GM19397 (cell line): Measurements from ENCODE around the gene DDOST.

ENCODE experiments used
- ATAC-seq: cut with Tn5 transposase; IDR thresholded peaks from one replicate; pipeline ENCODE4 v1.9.1; 2021; ENCODE audit warnings: mild to moderate bottlenecking, moderate library complexity; ENCODE audit not compliant: unreplicated experiment

Gene DDOST

DNA sequence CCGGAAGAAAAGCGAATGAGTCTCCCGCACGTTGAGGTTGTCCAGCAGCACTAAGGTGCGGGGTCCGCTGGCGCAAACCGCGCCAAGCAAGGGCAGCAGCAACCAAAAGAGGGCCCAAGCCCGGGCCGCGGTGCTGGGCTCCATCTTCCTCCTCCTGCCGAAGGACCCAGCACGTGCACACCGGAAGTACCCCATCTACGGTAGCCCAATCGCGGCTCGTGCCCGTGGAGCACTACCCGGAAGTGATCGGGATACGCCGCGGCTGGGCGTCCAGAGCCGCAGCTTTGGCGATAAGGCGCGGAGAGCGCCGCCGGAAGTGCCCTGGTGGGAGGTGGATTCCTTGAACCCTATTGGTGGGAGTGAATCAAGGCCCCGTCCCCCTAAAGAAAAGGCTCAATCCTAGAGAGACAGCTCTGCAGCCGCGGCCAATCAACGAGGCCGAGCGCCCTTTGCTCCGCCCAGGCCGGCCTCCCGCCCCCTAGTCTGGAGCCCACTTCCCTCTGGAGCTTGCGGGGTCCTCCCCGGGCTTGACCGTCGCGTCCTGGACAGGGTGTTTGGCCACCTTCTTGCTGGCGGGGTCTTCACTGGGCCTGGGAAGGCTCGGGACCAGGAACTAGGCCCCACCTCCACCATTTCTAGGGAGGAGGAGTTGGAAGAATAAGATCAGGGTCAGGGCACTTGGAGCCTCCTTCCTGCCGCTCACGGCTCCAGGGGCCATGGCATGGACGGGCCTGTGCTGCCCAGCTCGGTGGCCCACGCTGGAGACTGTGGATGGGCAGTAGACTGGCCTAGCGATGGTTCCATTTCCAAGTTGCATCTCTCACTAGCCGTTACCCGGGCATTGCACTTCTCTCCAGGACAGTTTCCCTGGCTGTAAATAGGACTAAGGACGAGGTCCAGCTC lies at the start of gene DDOST:
DDOST (minus strand) TSS at position 163 of the 903 bp plus-strand sequence; CDS start at position 144, 19 bp downstream.
- ATAC-seq, result peak; percentile 95

DNA sequence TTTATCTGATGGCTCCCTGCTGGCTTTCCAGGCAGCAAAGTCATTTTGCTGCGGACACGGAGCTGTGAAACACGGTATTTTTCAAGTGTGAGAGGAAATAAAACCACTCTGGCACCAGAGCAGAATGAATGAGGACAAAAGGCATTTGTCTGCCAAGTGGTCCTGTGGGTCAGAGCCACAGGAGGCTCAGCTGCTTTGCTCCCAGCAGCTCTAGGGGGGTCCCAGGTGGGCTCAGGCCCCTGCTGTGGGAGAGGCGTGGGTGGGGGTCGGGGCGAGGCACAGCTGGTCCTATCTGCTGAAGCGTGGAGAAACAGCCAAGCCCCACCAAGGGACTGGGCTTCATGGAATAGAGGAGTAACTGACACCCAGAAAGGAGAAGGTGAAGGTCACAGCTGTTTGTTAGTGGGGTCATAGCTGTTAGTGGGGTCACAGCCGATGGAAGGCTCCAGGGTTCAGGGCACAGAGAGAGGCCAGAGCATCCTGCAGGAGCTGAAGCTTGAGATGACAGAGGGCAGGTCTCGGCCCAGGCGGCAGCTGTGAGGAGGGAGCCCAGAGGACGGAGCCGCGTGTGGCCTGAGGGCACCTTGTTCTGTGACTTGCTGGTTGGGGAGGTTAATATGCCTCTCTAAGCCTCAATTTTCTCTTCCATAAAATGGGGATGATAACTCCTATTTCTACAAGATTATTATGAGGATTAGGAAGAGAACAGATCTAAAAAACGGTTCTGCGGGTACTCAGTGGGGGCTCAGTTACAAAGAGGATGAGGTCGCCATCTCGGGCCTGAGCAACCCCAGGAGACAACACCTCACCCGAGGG lies 49.5 kb upstream of the DDOST start:
- ATAC-seq, result no peak

GRCh38 chr1:20709868-20710267 lies 48.7 kb upstream of the DDOST start:
- ATAC-seq, result no peak

DNA sequence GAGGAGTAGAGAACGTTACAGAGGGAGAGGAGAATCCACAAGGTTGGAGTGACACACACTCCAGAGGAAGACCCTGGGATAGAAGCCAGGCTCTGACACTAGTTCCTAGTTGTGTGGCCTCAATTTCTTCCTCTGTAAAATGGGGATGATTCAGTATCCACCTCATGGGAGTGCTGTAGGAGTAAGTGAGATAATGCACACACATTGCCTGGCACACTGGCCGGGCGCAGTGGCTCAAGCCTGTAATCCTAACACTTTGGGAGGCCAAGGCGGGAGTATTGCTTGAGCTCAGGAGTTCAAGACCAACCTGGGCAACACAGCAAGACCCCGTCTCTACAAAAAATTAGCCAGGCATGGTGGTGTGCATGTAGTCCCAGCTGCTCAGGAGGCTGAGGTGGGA lies 47.7 kb upstream of the DDOST start:
- ATAC-seq, result no peak

DNA sequence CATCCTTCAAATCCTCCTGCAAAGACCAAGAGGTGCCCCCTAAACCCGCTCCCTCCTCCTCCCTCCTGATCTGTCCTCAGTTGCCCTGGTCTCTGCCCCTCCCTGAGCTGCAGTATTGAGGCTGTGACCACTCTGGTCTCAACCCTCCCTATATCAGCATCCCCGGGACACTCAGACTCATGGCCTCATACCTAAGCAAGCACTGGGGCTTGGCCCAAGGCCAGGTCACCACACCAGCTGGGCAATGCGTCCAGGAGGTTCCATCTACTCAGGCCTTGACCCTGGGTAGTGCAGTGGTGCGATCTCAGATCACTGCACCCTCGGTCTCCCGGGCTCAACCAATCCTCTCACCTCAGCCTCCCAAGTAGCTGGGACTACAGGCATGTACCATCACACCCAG lies 46.9 kb upstream of the DDOST start:
- ATAC-seq, result no peak

GRCh38 chr1:20706841-20707240 lies 45.7 kb upstream of the DDOST start:
- ATAC-seq, result no peak

- ATAC-seq, result no peak
Observed at GRCh38 chr1:20705203-20705755, 44.1 kb upstream of the DDOST start.

- ATAC-seq, result no peak
Observed at GRCh38 chr1:20704390-20705202, 43.4 kb upstream of the DDOST start.

DNA sequence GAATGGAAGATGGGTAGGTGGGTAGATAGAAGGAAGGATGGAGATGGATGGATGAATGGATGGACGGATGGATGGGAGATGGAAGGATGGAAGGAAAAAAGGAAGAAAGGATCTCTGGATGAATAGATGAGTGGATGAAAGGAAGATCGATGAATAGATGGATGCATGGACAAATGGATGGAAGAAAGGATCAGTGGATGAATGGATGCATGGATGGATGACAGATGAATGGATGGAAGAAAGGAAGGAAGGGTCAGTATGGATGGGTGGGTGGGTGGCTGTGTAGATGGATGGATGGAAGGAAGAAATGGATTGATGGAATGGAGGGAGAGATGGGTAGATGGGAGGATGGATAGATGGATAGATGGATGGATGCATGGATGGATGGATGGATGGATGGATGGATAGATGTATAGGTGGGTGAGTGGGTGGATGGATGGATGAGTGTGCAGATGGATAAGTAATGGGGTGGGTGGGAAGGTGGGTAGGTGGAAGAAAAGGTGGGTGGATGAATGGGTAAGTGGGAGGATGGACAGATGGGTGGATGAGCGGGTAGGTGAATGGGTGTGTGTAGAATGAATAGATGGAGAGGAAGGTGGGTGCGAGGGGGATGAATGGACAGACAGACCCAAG lies 42.1 kb upstream of the DDOST start:
- no peak for ATAC-seq

DNA sequence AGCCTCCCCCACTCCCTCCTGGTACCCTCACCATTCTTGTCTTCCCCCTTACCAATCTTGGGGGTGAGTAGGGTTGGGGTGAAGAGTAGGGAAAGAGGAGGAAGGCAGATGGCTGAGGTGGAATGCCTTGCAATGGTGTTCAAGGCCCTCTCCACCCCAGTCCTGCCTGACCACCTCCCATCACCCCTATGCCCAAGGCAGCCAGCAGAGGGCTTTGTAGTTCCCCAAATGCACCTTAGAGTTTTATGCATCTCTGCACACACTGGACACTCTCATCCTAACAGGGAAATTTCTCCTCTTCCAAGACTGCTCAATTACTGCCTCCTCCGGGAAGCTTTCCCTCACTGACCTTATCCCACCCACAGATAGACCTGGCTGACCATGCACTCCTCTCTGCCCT lies 41.2 kb upstream of the DDOST start:
- no peak for ATAC-seq

- ATAC-seq, result no peak
Observed at GRCh38 chr1:20701847-20702246, 40.7 kb upstream of the DDOST start.

DNA sequence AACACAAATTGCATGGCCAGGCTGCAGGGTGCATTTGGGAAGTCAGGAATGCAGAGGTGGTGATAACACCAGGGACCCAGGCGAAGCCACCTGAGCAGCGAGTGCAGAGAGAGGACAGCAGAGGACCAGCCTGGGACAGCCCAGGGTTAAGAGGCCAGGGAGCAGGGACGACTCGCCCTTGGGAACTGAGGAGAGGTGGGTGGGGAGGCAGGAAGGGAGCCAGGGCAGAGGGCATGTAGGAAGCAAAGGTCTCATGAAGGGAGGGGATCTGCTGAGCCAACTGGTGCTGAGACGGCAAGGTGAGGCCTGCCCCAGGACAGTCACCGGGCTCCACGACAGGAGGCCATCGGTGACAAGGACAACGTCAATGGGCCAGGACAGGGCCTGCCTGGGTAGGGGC lies 40.3 kb upstream of the DDOST start:
- no peak for ATAC-seq

DNA sequence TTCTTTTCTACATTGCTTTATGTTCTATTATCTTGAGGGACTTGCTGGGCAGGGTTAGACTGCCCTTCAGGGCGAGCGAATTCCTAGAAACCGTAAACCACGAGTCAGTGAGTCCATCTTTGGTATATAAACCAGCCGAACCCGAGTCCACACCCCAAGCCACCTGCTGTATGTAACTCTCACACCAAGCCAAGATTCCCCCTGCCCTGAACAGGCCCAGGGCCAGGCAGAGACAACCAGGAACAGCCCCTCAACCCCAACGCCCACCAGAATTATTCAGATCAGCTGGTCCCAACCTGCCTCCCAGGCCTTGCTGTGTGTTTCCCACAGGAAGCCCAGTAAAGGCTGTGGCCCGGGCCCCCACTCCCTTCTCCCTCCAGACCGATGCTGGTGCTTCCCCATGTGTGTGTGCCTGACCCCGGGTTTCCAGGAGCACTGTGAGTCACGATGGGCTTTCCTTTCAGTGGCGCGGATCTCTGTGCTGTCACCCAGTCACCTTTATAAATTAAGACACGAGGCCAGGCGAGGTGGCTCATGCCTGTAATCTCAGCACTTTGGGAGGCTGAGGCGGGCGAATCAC lies 39.6 kb upstream of the DDOST start:
- ATAC-seq, result no peak

DNA sequence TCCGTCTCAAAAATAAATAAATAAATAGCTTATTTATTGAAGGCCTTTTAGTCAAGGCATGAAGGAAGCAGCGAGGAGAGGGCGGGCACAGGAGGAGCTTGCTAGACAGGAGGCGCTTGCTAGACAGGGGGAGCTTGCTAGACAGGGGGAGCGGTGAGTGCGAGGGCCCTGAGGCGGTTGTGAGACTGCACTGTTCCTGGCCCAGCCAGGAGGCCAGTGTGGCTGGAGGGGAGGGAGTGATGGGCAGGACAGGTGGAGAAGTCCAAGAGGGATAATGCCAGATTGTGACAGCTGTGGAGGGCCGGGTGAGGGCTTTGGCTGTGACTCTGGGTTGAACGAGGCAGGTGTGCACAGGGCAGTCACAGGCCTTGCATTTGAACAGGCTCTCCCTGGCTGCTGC lies 38.4 kb upstream of the DDOST start:
- no peak for ATAC-seq

DNA sequence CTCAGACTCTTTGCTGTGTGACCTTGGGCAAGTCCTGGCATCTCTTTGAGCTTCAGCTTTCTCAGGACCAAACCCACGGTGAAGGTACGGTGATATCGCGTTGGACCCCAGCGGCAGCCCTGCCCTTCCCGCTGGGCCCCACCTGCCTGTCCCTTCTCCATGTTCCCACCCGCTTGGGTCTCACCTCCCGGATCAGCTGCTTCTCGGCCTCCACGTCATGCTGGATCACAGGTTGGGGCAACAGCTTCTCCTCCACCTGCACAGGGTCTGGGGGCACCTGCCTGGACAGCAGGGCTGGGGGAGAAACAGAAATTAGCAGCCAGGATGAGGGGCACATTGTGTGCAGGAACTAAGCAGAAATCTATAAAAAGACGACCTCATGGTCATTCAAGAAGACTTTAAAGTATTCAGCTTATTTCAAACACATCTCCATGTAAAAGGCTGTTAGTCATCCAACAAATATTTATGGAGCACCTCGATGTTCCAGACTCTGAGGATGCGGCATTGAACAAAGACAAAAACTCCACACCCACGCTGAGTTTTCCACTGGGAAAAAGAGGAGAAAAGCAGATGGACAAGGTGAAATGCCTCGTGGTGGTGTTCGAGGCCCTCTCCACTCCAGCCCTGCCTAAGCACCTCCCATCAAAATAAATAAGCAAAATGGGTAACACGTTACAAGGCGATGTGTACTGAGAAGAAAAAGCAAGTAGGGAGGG lies 37.2 kb upstream of the DDOST start:
- ATAC-seq, result no peak

DNA sequence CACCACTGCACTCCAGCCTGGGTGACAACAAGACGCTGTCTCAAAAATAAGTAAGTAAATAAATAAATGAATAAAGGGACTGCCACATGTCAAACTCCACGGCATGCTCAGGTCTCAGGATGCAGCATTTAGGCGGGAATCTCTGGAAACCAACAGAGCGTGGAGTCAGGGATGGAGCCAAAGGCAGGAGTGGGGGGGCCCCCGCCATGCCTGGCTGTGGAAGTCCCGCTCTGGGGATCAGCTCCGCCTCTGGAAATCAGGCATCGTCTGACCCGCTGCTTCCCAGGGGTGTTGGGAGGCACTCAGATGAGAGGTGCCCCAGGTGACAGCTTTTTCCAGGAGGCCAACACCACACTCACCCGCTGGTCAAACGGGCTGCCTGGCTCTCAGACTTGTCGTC lies 36.4 kb upstream of the DDOST start:
- ATAC-seq, result no peak

- peak; percentile 72 for ATAC-seq
Observed at GRCh38 chr1:20696397-20697333, 35.5 kb upstream of the DDOST start.

GRCh38 chr1:20695515-20695914 lies 34.3 kb upstream of the DDOST start:
- no peak for ATAC-seq
